ENCODE measurements around the gene SPINK4. TPM values are rescaled to one million over a fixed set of nuclear protein-coding genes. Genes with fewer than 3 reads are reported as not detected.

Gene SPINK4
- total RNA-seq, 1 donor from 2014 or later = not detected

- Mint-ChIP-seq H3K27ac (ENCODE audit: unreplicated experiment) (no peak overlapping the region), H3K36me3 (ENCODE audit: unreplicated experiment) (no peaks in the 10 kb centered on the region), H3K27me3 (ENCODE audit: unreplicated experiment) (peaks cover 2% of the 10 kb centered on the region)
Measured at GRCh38 chr9:33210006-33210715, 29.8 kb upstream of the SPINK4 start.

GRCh38 chr9:33211695-33212393 lies 28.1 kb upstream of the SPINK4 start:
- no peak overlapping the region for H3K27ac Mint-ChIP-seq (ENCODE audit: unreplicated experiment)
- H3K36me3 Mint-ChIP-seq (ENCODE audit: unreplicated experiment) = no peaks in the 10 kb centered on the region

More at GRCh38 chr9:33210006-33210715, 29.8 kb upstream of the SPINK4 start:
- no peak for TF ChIP-seq CTCF (IDR thresholded peaks at IDR 0.05; ENCODE audit: partially characterized antibody, unreplicated experiment)
- Mint-ChIP-seq H3K4me1 (ENCODE audit: low read depth, unreplicated experiment) (no peaks in the 10 kb centered on the region), H3K9me3 (ENCODE audit: unreplicated experiment) (no peaks in the 10 kb centered on the region), H3K4me3 (ENCODE audit: unreplicated experiment) (no peak overlapping the region)
- no peak for DNase-seq

GRCh38 chr9:33220681-33221567 lies 19.0 kb upstream of the SPINK4 start:
- H3K27me3 Mint-ChIP-seq (ENCODE audit: unreplicated experiment) = peaks cover 5% of the 10 kb centered on the region
- no peaks in the 10 kb centered on the region for H3K9me3 Mint-ChIP-seq (ENCODE audit: unreplicated experiment)
- DNase-seq = no peak
- no peak overlapping the region for H3K4me3 Mint-ChIP-seq (ENCODE audit: unreplicated experiment)
- H3K4me1 Mint-ChIP-seq (ENCODE audit: low read depth, unreplicated experiment) = no peaks in the 10 kb centered on the region
- no peaks in the 10 kb centered on the region for H3K36me3 Mint-ChIP-seq (ENCODE audit: unreplicated experiment)
- TF ChIP-seq CTCF (IDR thresholded peaks at IDR 0.05; ENCODE audit: partially characterized antibody, unreplicated experiment) = no peak
- H3K27ac Mint-ChIP-seq (ENCODE audit: unreplicated experiment) = no peak overlapping the region

More at GRCh38 chr9:33211695-33212393, 28.1 kb upstream of the SPINK4 start:
- H3K27me3 Mint-ChIP-seq (ENCODE audit: unreplicated experiment) = no peaks in the 10 kb centered on the region
- no peaks in the 10 kb centered on the region for H3K4me1 Mint-ChIP-seq (ENCODE audit: low read depth, unreplicated experiment)
- no peaks in the 10 kb centered on the region for H3K9me3 Mint-ChIP-seq (ENCODE audit: unreplicated experiment)
- H3K4me3 Mint-ChIP-seq (ENCODE audit: unreplicated experiment) = no peak overlapping the region
- TF ChIP-seq CTCF (IDR thresholded peaks at IDR 0.05; ENCODE audit: partially characterized antibody, unreplicated experiment) = no peak
- no peak for DNase-seq

GRCh38 chr9:33221568-33221884 lies 18.4 kb upstream of the SPINK4 start:
- no peaks in the 10 kb centered on the region for H3K4me1 Mint-ChIP-seq (ENCODE audit: low read depth, unreplicated experiment)

More at GRCh38 chr9:33221568-33221884, 18.4 kb upstream of the SPINK4 start:
- TF ChIP-seq CTCF (IDR thresholded peaks at IDR 0.05; ENCODE audit: partially characterized antibody, unreplicated experiment) = no peak
- H3K36me3 Mint-ChIP-seq (ENCODE audit: unreplicated experiment) = no peaks in the 10 kb centered on the region
- DNase-seq = no peak
- no peak overlapping the region for H3K4me3 Mint-ChIP-seq (ENCODE audit: unreplicated experiment)
- H3K27ac Mint-ChIP-seq (ENCODE audit: unreplicated experiment) = no peak overlapping the region
- H3K27me3 Mint-ChIP-seq (ENCODE audit: unreplicated experiment) = peaks cover 5% of the 10 kb centered on the region
- H3K9me3 Mint-ChIP-seq (ENCODE audit: unreplicated experiment) = no peaks in the 10 kb centered on the region

Measured in glutamatergic neuron (in vitro differentiated cells).